OCI-LY7 (cell line): ENCODE measurements around the gene STRBP. TPM values are rescaled to one million over a fixed set of nuclear protein-coding genes. Genes with fewer than 3 reads are reported as not detected.
A peak's percentile ranks its signal among the peaks of the same experiment; 100 is the strongest.

Experiments used
- BruUV-seq: library from RNA; stranded (reverse); fragments of 400-500 nt; replicated peaks from 2 replicates; lab custom pipeline; 2021; lab: Mats Ljungman, UMichigan
- CTCF ChIA-PET: fragments of 300-600 bp; sonication (Branson Sonifier 250); formaldehyde crosslinking; loops from one replicate; lab custom pipeline; 2022; ENCODE audit warnings: antibody characterized with exemption; ENCODE audit not compliant: unreplicated experiment; lab: Charles Lee
- POLR2A ChIA-PET: fragments of 300-600 bp; sonication (Branson Sonifier 250); formaldehyde crosslinking; loops from one replicate; lab custom pipeline; 2022; ENCODE audit warnings: antibody characterized with exemption; lab: Charles Lee
- DNase-seq: peaks from one replicate; pipeline ENCODE4 v3.0.0-alpha.2; 2015; ENCODE audit warnings: low spot score
- H2AFZ ChIP-seq: fragments of 200-600 bp; sonication (generic), shearing (Covaris generic); 2 replicates; pipeline ENCODE4 v1.6.1; 2014; ENCODE audit warnings: mild to moderate bottlenecking, antibody characterized with exemption, low read length, moderate library complexity
- H3K27ac ChIP-seq: fragments of 200-600 bp; sonication (generic); 2 replicates; pipeline ENCODE4 v1.5.1; 2014; ENCODE audit warnings: mixed run types, low read depth, mild to moderate bottlenecking, moderate library complexity, low read length, inconsistent platforms; ENCODE audit not compliant: poor library complexity, severe bottlenecking
- H3K36me3 ChIP-seq: fragments of 200-600 bp; sonication (generic); 2 replicates; pipeline ENCODE4 v1.6.1; 2014; ENCODE audit warnings: mild to moderate bottlenecking, antibody characterized with exemption, low read length, moderate library complexity, mixed read lengths; ENCODE audit not compliant: insufficient read depth
- H3K4me1 ChIP-seq: fragments of 200-600 bp; sonication (generic); 2 replicates; pipeline ENCODE4 v1.5.1; 2014; ENCODE audit warnings: mild to moderate bottlenecking, low read length; ENCODE audit not compliant: insufficient read depth, poor library complexity, severe bottlenecking
- H3K4me2 ChIP-seq: fragments of 200-600 bp; sonication (generic); 2 replicates; pipeline ENCODE4 v1.6.1; 2014; ENCODE audit warnings: mild to moderate bottlenecking, low read length
- H3K4me3 ChIP-seq: fragments of 200-600 bp; sonication (generic); 2 replicates; pipeline ENCODE4 v1.5.1; 2014; ENCODE audit warnings: mild to moderate bottlenecking, low read depth, low read length; ENCODE audit not compliant: poor library complexity, severe bottlenecking
- H3K79me2 ChIP-seq: fragments of 200-600 bp; sonication (generic); 2 replicates; pipeline ENCODE4 v1.6.1; 2016; ENCODE audit warnings: low read depth, mild to moderate bottlenecking, low read length, moderate library complexity, mixed read lengths; ENCODE audit not compliant: insufficient read depth
- H3K9me2 ChIP-seq: fragments of 200-600 bp; sonication (generic); 2 replicates; pipeline ENCODE4 v1.6.1; 2016; ENCODE audit warnings: mild to moderate bottlenecking, low read length, mixed read lengths; ENCODE audit not compliant: insufficient read depth
- H3K9me3 ChIP-seq: fragments of 200-600 bp; sonication (generic); 2 replicates; pipeline ENCODE4 v1.6.1; 2014; ENCODE audit warnings: mild to moderate bottlenecking, mixed run types, low read length, mixed read lengths
- H4K20me1 ChIP-seq: fragments of 200-600 bp; sonication (generic); 2 replicates; pipeline ENCODE4 v1.6.1; 2014; ENCODE audit warnings: mild to moderate bottlenecking, antibody characterized with exemption, low read length, moderate library complexity, mixed read lengths; ENCODE audit not compliant: insufficient read depth
- EZH2phosphoT487 ChIP-seq: fragments of 200-600 bp; sonication (generic); IDR thresholded peaks from 2 replicates; pipeline ENCODE4 v1.6.1; 2018; ENCODE audit warnings: low read depth, borderline replicate concordance, mild to moderate bottlenecking, mixed run types, antibody characterized with exemption, low read length, moderate library complexity, mixed read lengths
- intact Hi-C: fragments of 100-400 bp; cut with micrococcal nuclease; formaldehyde crosslinking; loops from one replicate; pipeline ENCODE4 v1.10.0; 2022; ENCODE audit not compliant: unreplicated experiment
- total RNA-seq, 2 experiments: library from RNA; depleted of rRNA in 1 of 2; stranded (reverse); fragments of >200 nt in 1 of 2; shearing (Covaris generic) in 1 of 2; gene quantifications; 2 replicates each; pipeline ENCODE4 v1.2.3, GENCODE V29; 2014 to 2022
- TF ChIP-seq, protein P1 (sequence below): fragments of 200-600 bp; sonication (generic); conservative IDR thresholded peaks from 2 replicates; pipeline ENCODE4 v1.5.1; 2014; ENCODE audit warnings: mild to moderate bottlenecking, antibody characterized with exemption, low read length, moderate library complexity, mixed read lengths

Gene STRBP
- total RNA-seq, 2 experiments from 2014 or later: 82.8 to 179 TPM

DNA sequence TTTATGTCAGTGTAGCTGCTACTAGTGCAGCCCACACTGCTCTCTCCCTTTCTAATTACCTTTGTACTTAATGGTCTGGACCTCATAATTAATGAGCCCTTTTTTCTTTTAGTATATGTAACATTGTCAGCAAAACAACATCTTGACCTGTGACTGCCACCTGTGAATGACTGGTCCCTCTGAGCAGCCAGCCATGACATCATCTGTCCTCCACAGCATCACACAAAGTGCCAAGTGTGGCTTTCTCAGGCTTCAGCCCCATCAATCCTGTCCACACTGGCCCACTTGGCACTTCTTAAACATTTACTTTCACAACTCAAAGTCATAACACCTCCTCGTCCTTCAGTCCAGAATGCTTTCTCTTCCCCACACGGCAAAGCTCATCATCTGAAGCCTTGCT lies 130.2 kb downstream of the STRBP start:
- peaks cover 66% of the 10 kb centered on the region for H3K4me1 ChIP-seq
- H3K4me3 ChIP-seq: peak overlapping the region; percentile 8
- no peaks in the 10 kb centered on the region for H4K20me1 ChIP-seq
- H3K9me3 ChIP-seq: no peaks in the 10 kb centered on the region
- ChIA-PET CTCF (no interaction called here), POLR2A (interaction anchor here (0.8 kb wide), 2 partner anchors 123 to 1064 kb away, joined by 3 read pairs; no protein-coding TSS in a partner anchor)
- BruUV-seq: no TSS peak
- DNase-seq: peak; percentile 68
- H2AFZ ChIP-seq: no peak overlapping the region
- H3K36me3 ChIP-seq: peaks cover 75% of the 10 kb centered on the region
- H3K4me2 ChIP-seq: peak overlapping the region; percentile 53
- H3K27ac ChIP-seq: peak overlapping the region; percentile 54
- intact Hi-C loops: no loop called here
- H3K9me2 ChIP-seq: no peaks in the 10 kb centered on the region
- H3K79me2 ChIP-seq: peaks cover 5% of the 10 kb centered on the region; the same call in 1 of the 2 replicates
- TF ChIP-seq, protein P1, sequence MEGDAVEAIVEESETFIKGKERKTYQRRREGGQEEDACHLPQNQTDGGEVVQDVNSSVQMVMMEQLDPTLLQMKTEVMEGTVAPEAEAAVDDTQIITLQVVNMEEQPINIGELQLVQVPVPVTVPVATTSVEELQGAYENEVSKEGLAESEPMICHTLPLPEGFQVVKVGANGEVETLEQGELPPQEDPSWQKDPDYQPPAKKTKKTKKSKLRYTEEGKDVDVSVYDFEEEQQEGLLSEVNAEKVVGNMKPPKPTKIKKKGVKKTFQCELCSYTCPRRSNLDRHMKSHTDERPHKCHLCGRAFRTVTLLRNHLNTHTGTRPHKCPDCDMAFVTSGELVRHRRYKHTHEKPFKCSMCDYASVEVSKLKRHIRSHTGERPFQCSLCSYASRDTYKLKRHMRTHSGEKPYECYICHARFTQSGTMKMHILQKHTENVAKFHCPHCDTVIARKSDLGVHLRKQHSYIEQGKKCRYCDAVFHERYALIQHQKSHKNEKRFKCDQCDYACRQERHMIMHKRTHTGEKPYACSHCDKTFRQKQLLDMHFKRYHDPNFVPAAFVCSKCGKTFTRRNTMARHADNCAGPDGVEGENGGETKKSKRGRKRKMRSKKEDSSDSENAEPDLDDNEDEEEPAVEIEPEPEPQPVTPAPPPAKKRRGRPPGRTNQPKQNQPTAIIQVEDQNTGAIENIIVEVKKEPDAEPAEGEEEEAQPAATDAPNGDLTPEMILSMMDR: no peak
- no peak for TF ChIP-seq EZH2phosphoT487

- BruUV-seq: no TSS peak
- POLR2A ChIA-PET: interaction anchor here (1.0 to 1.6 kb wide), 8 partner anchors 9 to 72 kb away, joined by 3 to 6 read pairs (median 4); no protein-coding TSS in a partner anchor
- TF ChIP-seq, protein P1: no peak
- no peak for TF ChIP-seq EZH2phosphoT487
- H3K79me2 ChIP-seq: peaks cover 5% of the 10 kb centered on the region; the same call in 1 of the 2 replicates
- intact Hi-C loops: loop anchor here (2.0 kb wide), 1 partner anchor 31 kb away; no protein-coding TSS in a partner anchor
- peak; percentile 69 for DNase-seq
- H3K4me2 ChIP-seq: peak overlapping the region; percentile 61
- H4K20me1 ChIP-seq: no peaks in the 10 kb centered on the region
- H3K4me1 ChIP-seq: peaks cover 76% of the 10 kb centered on the region
- peak overlapping the region; percentile 11 for H3K4me3 ChIP-seq
- no peak overlapping the region for H2AFZ ChIP-seq
- H3K36me3 ChIP-seq: peaks cover 90% of the 10 kb centered on the region
- CTCF ChIA-PET: no interaction called here
- H3K9me2 ChIP-seq: no peaks in the 10 kb centered on the region
- peak overlapping the region; percentile 54 for H3K27ac ChIP-seq
- H3K9me3 ChIP-seq: no peaks in the 10 kb centered on the region
Observed at GRCh38 chr9:123135430-123135829, 133.0 kb downstream of the STRBP start.

- Histone ChIP-seq H3K4me1 (peaks cover 59% of the 10 kb centered on the region), H3K4me2 (peak overlapping the region; percentile 39), H4K20me1 (no peaks in the 10 kb centered on the region), H3K79me2 (peaks cover 5% of the 10 kb centered on the region; the same call in 1 of the 2 replicates), H2AFZ (peak overlapping the region; percentile 15; the same call in 1 of the 2 replicates), H3K27ac (peak overlapping the region; percentile 42), H3K4me3 (no peak overlapping the region), H3K9me2 (no peaks in the 10 kb centered on the region), H3K9me3 (no peaks in the 10 kb centered on the region), H3K36me3 (peaks cover 91% of the 10 kb centered on the region)
- no TSS peak for BruUV-seq
- TF ChIP-seq, protein P1: no peak
- no peak for TF ChIP-seq EZH2phosphoT487
- ChIA-PET CTCF (no interaction called here), POLR2A (interaction anchor here (0.5 to 1.2 kb wide), 2 partner anchors 42 to 219 kb away, joined by 3 to 4 read pairs; no protein-coding TSS in a partner anchor)
- intact Hi-C loops: no loop called here
- DNase-seq: peak; percentile 53
Observed at GRCh38 chr9:123132696-123133095, 135.7 kb downstream of the STRBP start.
